Measurements from ENCODE around the gene MAN2A2. TPM values are rescaled to one million over a fixed set of nuclear protein-coding genes. Genes with fewer than 3 reads are reported as not detected.

The MAN2A2 gene
- total and polyA plus RNA-seq, 2 donors (not counting 1 experiment from before 2014, with no cell fraction given): 11.3 to 36.0 TPM

DNA sequence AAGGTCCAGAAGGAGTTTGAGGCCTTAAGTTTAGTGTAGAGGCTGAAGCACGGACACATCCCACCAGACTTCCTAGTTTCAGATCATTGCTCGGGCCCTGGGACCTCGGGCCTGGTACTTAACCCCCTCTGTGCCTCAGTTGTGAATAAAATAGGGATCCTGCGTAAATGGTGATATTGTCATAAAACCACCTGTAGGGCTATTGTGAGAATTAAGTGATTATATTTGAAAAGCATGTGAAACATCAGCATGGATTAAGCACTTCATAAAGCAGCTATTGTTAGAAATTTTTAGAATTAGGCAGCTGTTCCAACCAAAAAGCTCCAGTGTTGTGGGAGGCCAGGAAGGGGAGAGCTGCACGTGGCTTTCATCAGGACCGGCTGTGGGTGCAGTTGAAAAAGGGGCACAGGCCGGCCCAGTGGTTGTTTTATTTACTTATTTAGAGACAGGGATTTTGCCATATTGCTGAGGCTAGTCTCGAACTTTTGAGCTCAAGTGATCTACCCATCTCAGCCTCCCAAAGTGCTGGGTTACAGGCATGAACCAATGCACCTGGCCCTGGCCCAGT lies 56.0 kb downstream of the MAN2A2 start:
- Histone ChIP-seq H3K4me2 (ENCODE audit: extremely low read depth, insufficient read depth, low read length) (no peak overlapping the region), H3K4me1 (ENCODE audit: control insufficient read depth, extremely low read depth, insufficient read depth, low read length) (peaks cover 6% of the 10 kb centered on the region), H3K79me2 (ENCODE audit: control insufficient read depth, insufficient read depth, low read length) (peaks cover 3% of the 10 kb centered on the region), H3K4me3 (replicated peaks in 1 of 4; ENCODE audit: control extremely low read depth in 1 of 4, insufficient read depth in 1 of 4, low read depth in 3 of 4, low read length in 4 of 4) (no peak overlapping the region), H4K20me1 (ENCODE audit: control insufficient read depth, extremely low read depth, insufficient read depth, low read length) (no peaks in the 10 kb centered on the region), H3K27me3 (ENCODE audit: control insufficient read depth, insufficient read depth, low read length) (no peaks in the 10 kb centered on the region), H3K9me3 (ENCODE audit: control insufficient read depth, insufficient read depth, low read depth, low read length) (no peaks in the 10 kb centered on the region), H3K36me3 (ENCODE audit: control insufficient read depth, insufficient read depth, low read length) (peaks cover 10% of the 10 kb centered on the region), H3K27ac (ENCODE audit: insufficient read depth, low read length) (no peak overlapping the region), H2AFZ (ENCODE audit: low read length) (no peak overlapping the region), H3K9ac (ENCODE audit: insufficient read depth, low read length) (no peak overlapping the region)
- no peak for DNase-seq (ENCODE audit: low read depth in 2 of 2)
- TF ChIP-seq EZH2 (IDR thresholded peaks at IDR 0.05; ENCODE audit: low read length, missing control alignments): no peak

DNA sequence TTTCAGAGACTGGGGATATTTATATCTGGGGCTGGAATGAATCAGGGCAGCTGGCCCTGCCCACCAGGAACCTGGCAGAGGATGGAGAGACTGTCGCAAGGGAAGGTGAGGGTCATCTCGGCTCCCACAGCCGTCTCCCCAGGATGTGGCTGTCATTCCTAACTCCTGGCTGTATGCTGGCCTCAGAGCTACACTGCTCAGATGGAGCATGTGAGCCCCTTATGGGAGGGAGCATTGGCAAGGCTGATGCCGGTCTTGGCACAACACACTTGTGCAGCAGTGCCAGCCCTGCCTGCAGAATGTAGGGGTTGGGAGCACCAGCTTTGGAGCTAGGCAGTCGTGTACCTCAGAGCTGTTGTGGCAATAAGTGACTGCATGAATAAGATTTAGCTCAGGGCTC lies 56.8 kb downstream of the MAN2A2 start:
- Histone ChIP-seq H3K4me2 (ENCODE audit: extremely low read depth, insufficient read depth, low read length) (no peak overlapping the region), H3K9me3 (ENCODE audit: control insufficient read depth, insufficient read depth, low read depth, low read length) (no peaks in the 10 kb centered on the region), H2AFZ (ENCODE audit: low read length) (no peak overlapping the region), H3K4me3 (replicated peaks in 1 of 4; ENCODE audit: control extremely low read depth in 1 of 4, insufficient read depth in 1 of 4, low read depth in 3 of 4, low read length in 4 of 4) (no peak overlapping the region), H3K79me2 (ENCODE audit: control insufficient read depth, insufficient read depth, low read length) (peaks cover 3% of the 10 kb centered on the region), H3K4me1 (ENCODE audit: control insufficient read depth, extremely low read depth, insufficient read depth, low read length) (peaks cover 6% of the 10 kb centered on the region), H3K36me3 (ENCODE audit: control insufficient read depth, insufficient read depth, low read length) (peaks cover 10% of the 10 kb centered on the region), H3K9ac (ENCODE audit: insufficient read depth, low read length) (no peak overlapping the region), H3K27ac (ENCODE audit: insufficient read depth, low read length) (no peak overlapping the region), H4K20me1 (ENCODE audit: control insufficient read depth, extremely low read depth, insufficient read depth, low read length) (no peaks in the 10 kb centered on the region), H3K27me3 (ENCODE audit: control insufficient read depth, insufficient read depth, low read length) (no peaks in the 10 kb centered on the region)
- TF ChIP-seq EZH2 (IDR thresholded peaks at IDR 0.05; ENCODE audit: low read length, missing control alignments) (no peak), CTCF (conservative IDR thresholded peaks at IDR 0.05 in 1 of 2, IDR thresholded peaks at IDR 0.05 in 1 of 2; ENCODE audit: low read depth in 1 of 2, low read length in 2 of 2) (no peak)
- peak; percentile 21 to 23 for DNase-seq (ENCODE audit: low read depth in 2 of 2)

GRCh38 chr15:90960298-90961091 lies 57.4 kb downstream of the MAN2A2 start:
- DNase-seq (ENCODE audit: low read depth in 2 of 2): no peak
- Histone ChIP-seq H4K20me1 (ENCODE audit: control insufficient read depth, extremely low read depth, insufficient read depth, low read length) (no peaks in the 10 kb centered on the region), H3K4me3 (replicated peaks in 1 of 4; ENCODE audit: control extremely low read depth in 1 of 4, insufficient read depth in 1 of 4, low read depth in 3 of 4, low read length in 4 of 4) (no peak overlapping the region), H2AFZ (ENCODE audit: low read length) (no peak overlapping the region), H3K4me2 (ENCODE audit: extremely low read depth, insufficient read depth, low read length) (no peak overlapping the region), H3K9me3 (ENCODE audit: control insufficient read depth, insufficient read depth, low read depth, low read length) (no peaks in the 10 kb centered on the region), H3K4me1 (ENCODE audit: control insufficient read depth, extremely low read depth, insufficient read depth, low read length) (peaks cover 6% of the 10 kb centered on the region), H3K9ac (ENCODE audit: insufficient read depth, low read length) (no peak overlapping the region), H3K27me3 (ENCODE audit: control insufficient read depth, insufficient read depth, low read length) (no peaks in the 10 kb centered on the region), H3K79me2 (ENCODE audit: control insufficient read depth, insufficient read depth, low read length) (peaks cover 3% of the 10 kb centered on the region), H3K27ac (ENCODE audit: insufficient read depth, low read length) (no peak overlapping the region), H3K36me3 (ENCODE audit: control insufficient read depth, insufficient read depth, low read length) (peaks cover 10% of the 10 kb centered on the region)
- TF ChIP-seq EZH2 (IDR thresholded peaks at IDR 0.05; ENCODE audit: low read length, missing control alignments): no peak
- no peak for TF ChIP-seq CTCF (conservative IDR thresholded peaks at IDR 0.05 in 1 of 2, IDR thresholded peaks at IDR 0.05 in 1 of 2; ENCODE audit: low read depth in 1 of 2, low read length in 2 of 2)
